H1 (cell line): ENCODE data around the gene RIPOR2. TPM values are rescaled to one million over a fixed set of nuclear protein-coding genes. Genes with fewer than 3 reads are reported as not detected.

ENCODE experiments used
- MAFK ChIP-seq: IDR thresholded peaks from 2 replicates; pipeline ENCODE4 v1.6.1; 2012; ENCODE audit warnings: low read depth, mild to moderate bottlenecking, improper control_type of control experiment, low read length
- SIRT6 ChIP-seq: IDR thresholded peaks from one replicate; pipeline ENCODE4 v1.7.1; 2012; ENCODE audit warnings: low read length, inconsistent platforms
- polyA plus RNA-seq, 7 experiments: library from polyadenylated mRNA; depleted of rRNA in 3 of 7; stranded (reverse) in 5 of 7; unstranded in 2 of 7; fragments of >200 nt in 5 of 7; fragments of 200-250 nt in 2 of 7; gene quantifications; 1 replicate in 5 of 7; 2 replicates in 1 of 7; 4 replicates in 1 of 7; pipeline versions ENCODE4 v1.2.1 to v1.2.3, GENCODE V29; 2011 to 2013; ENCODE audit warnings: missing spikeins in 2 of 7, mixed read lengths in 2 of 7
- total RNA-seq: library from RNA; stranded (reverse); fragmentation: NEBNext Ultra II Directional; extraction: Animal tissue kit (Norgen Biotek cat#: 25700); gene quantifications from 2 replicates; pipeline ENCODE4 v1.2.1, GENCODE V29; 2021

RIPOR2 gene
- total and polyA plus RNA-seq, 2 of the 8 experiments (the other 6 are each of a cell fraction or from before 2014, with no cell fraction given), result 16.7 to 45.6 TPM

DNA sequence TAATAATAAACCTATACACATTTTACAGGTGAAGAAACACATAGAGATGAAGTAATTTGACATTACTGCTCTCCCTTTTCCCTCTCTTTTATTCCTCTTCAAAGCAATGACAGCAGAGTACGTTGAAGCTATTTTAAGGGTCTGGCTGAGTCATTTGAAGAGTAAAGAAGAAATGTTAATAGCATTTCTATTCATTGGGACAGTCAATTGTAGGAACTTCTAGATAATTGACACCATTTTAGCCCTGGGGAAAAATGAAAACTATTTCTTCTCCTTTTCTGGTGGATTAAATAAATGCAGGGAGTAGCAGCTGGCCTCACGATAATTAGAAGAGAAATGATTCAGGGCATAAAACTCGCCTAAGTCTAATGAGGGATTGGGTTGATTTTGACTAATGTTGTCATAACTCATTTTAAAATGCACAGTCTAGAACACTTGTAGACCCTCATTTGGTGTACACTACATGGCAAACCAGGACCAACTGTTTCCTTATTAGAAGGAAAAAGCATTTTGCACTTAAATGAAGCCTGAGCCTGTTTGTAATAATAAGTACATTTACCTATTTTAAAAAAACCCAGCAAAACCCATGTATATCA is 48.1 kb downstream of the RIPOR2 start (continued):
- no peak for TF ChIP-seq MAFK
- TF ChIP-seq SIRT6, result no peak
